GM23248 (cell line): Measurements from ENCODE around the gene CCDC134. TPM values are rescaled to one million over a fixed set of nuclear protein-coding genes. Genes with fewer than 3 reads are reported as not detected.

Experiments used
- DNase-seq: peaks from one replicate; pipeline ENCODE4 v3.0.0-alpha.2; 2015
- H2AFZ ChIP-seq: fragments of 200-600 bp; sonication (generic); 2 replicates; pipeline ENCODE4 v1.6.1; 2016; ENCODE audit warnings: antibody characterized with exemption
- H3F3A ChIP-seq: fragments of 200-600 bp; sonication (generic); 2 replicates; pipeline ENCODE4 v1.6.1; 2016; ENCODE audit warnings: mild to moderate bottlenecking, antibody characterized with exemption, mixed run types; ENCODE audit not compliant: insufficient read depth
- H3K27ac ChIP-seq: fragments of 200-600 bp; sonication (generic); 2 replicates; pipeline ENCODE4 v1.5.1; 2016; ENCODE audit warnings: mild to moderate bottlenecking
- H3K27me3 ChIP-seq: fragments of 200-600 bp; sonication (generic); replicated peaks from 2 replicates; pipeline ENCODE4 v1.6.1; 2016; ENCODE audit warnings: mild to moderate bottlenecking; ENCODE audit not compliant: insufficient read depth
- H3K36me3 ChIP-seq: fragments of 200-600 bp; sonication (generic); 2 replicates; pipeline ENCODE4 v1.6.1; 2016; ENCODE audit warnings: low read depth, mild to moderate bottlenecking
- H3K4me1 ChIP-seq: fragments of 200-600 bp; sonication (generic); 2 replicates; pipeline ENCODE4 v1.6.1; 2016; ENCODE audit warnings: mild to moderate bottlenecking; ENCODE audit not compliant: insufficient read depth
- H3K4me2 ChIP-seq: fragments of 200-600 bp; sonication (generic); one replicate; pipeline ENCODE4 v1.6.1; 2016; ENCODE audit warnings: mild to moderate bottlenecking; ENCODE audit not compliant: unreplicated experiment
- H3K4me3 ChIP-seq: fragments of 200-600 bp; sonication (generic); 2 replicates; pipeline ENCODE4 v1.5.1; 2016; ENCODE audit warnings: mild to moderate bottlenecking
- H3K79me2 ChIP-seq: fragments of 200-600 bp; sonication (generic); 2 replicates; pipeline ENCODE4 v1.6.1; 2016; ENCODE audit warnings: mild to moderate bottlenecking; ENCODE audit not compliant: insufficient read depth
- H3K9ac ChIP-seq: fragments of 200-600 bp; sonication (generic); 2 replicates; pipeline ENCODE4 v1.6.1; 2016; ENCODE audit warnings: mild to moderate bottlenecking
- H3K9me2 ChIP-seq: fragments of 200-600 bp; sonication (generic); 2 replicates; pipeline ENCODE4 v1.6.1; 2016; ENCODE audit warnings: mixed run types, mild to moderate bottlenecking, moderate library complexity; ENCODE audit not compliant: insufficient read depth
- H3K9me3 ChIP-seq: fragments of 200-600 bp; sonication (generic); one replicate; pipeline ENCODE4 v1.6.1; 2017; ENCODE audit warnings: low read depth
- H4K20me1 ChIP-seq: fragments of 200-600 bp; sonication (generic); 2 replicates; pipeline ENCODE4 v1.6.0; 2016; ENCODE audit not compliant: insufficient read depth
- EZH2 ChIP-seq: fragments of 200-600 bp; sonication (generic); IDR thresholded peaks from 2 replicates; pipeline ENCODE4 v1.6.1; 2018; ENCODE audit warnings: antibody characterized with exemption, mild to moderate bottlenecking; ENCODE audit not compliant: insufficient read depth, poor library complexity, severe bottlenecking
- EZH2phosphoT487 ChIP-seq: fragments of 200-600 bp; sonication (generic); IDR thresholded peaks from 2 replicates; pipeline ENCODE4 v1.6.1; 2018; ENCODE audit warnings: antibody characterized with exemption, moderate library complexity, mild to moderate bottlenecking, low read depth; ENCODE audit not compliant: insufficient read depth
- WGBS, 2 experiments: methylation state at CpG; one replicate each; pipeline ENCODE4 v1.1.6; 2015 to 2017; ENCODE audit warnings: low lambda C conversion rate in 2 of 2, low coverage in 1 of 2; ENCODE audit errors: missing lambda C conversion rate in 2 of 2; 5-methylcytosine and 5-hydroxymethylcytosine counted together
- in situ Hi-C: fragments of 300-500 bp; cut with MboI; formaldehyde crosslinking; loops from 2 replicates; pipeline ENCODE4 v1.15.0; 2020
- polyA plus RNA-seq: library from polyadenylated mRNA; unstranded; fragments of >200 nt; fragmentation: Nextera tagmentation; extraction: Ambion mirVana; gene quantifications from 2 replicates; pipeline ENCODE4 v1.2.1, GENCODE V29; 2016
- total RNA-seq: library from RNA; depleted of rRNA; stranded (reverse); fragments of >200 nt; shearing (Covaris generic); gene quantifications from 2 replicates; pipeline ENCODE4 v1.2.3, GENCODE V29; 2014

CCDC134 gene
- total and polyA plus RNA-seq, 2 experiments from 2014 or later: 3.9 to 4.4 TPM

- peak; percentile 52 for DNase-seq
- Histone ChIP-seq H3K4me3 (no peak overlapping the region), H3K4me2 (no peak overlapping the region), H3K27me3 (no peaks in the 10 kb centered on the region), H3K9me2 (no peaks in the 10 kb centered on the region), H3K9ac (no peak overlapping the region), H3K27ac (no peak overlapping the region), H3K79me2 (no peaks in the 10 kb centered on the region), H3K4me1 (no peaks in the 10 kb centered on the region), H3K36me3 (no peaks in the 10 kb centered on the region), H2AFZ (no peak overlapping the region), H3F3A (peaks cover 4% of the 10 kb centered on the region; the same call in 1 of the 2 replicates), H3K9me3 (no peaks in the 10 kb centered on the region), H4K20me1 (no peaks in the 10 kb centered on the region)
- WGBS, 2 experiments: 89 to 92% methylated on average over 5 of the region's 5 CpGs
- TF ChIP-seq EZH2 (no peak), EZH2phosphoT487 (no peak)
- in situ Hi-C loops: no loop called here
Measured at GRCh38 chr22:41770715-41771468, 29.6 kb upstream of the CCDC134 start.

GRCh38 chr22:41772198-41772597, 28.3 kb upstream of the CCDC134 start:
- in situ Hi-C loops: no loop called here

GRCh38 chr22:41772645-41773044, 27.8 kb upstream of the CCDC134 start:
- Histone ChIP-seq H3F3A (peaks cover 4% of the 10 kb centered on the region; the same call in 1 of the 2 replicates), H3K4me2 (no peak overlapping the region), H3K79me2 (no peaks in the 10 kb centered on the region), H3K27me3 (no peaks in the 10 kb centered on the region), H3K36me3 (no peaks in the 10 kb centered on the region), H3K9me2 (no peaks in the 10 kb centered on the region), H4K20me1 (no peaks in the 10 kb centered on the region), H2AFZ (no peak overlapping the region), H3K9ac (no peak overlapping the region), H3K9me3 (no peaks in the 10 kb centered on the region), H3K4me1 (no peaks in the 10 kb centered on the region), H3K27ac (no peak overlapping the region), H3K4me3 (no peak overlapping the region)
- no peak for TF ChIP-seq EZH2phosphoT487
- TF ChIP-seq EZH2: no peak
- in situ Hi-C loops: no loop called here
- DNase-seq: peak; percentile 35

More at GRCh38 chr22:41772198-41772597, 28.3 kb upstream of the CCDC134 start:
- Histone ChIP-seq H2AFZ (no peak overlapping the region), H3K27ac (no peak overlapping the region), H4K20me1 (no peaks in the 10 kb centered on the region), H3F3A (peaks cover 4% of the 10 kb centered on the region; the same call in 1 of the 2 replicates), H3K9me3 (no peaks in the 10 kb centered on the region), H3K4me1 (no peaks in the 10 kb centered on the region), H3K36me3 (no peaks in the 10 kb centered on the region), H3K27me3 (no peaks in the 10 kb centered on the region), H3K79me2 (no peaks in the 10 kb centered on the region), H3K9me2 (no peaks in the 10 kb centered on the region), H3K9ac (no peak overlapping the region), H3K4me3 (no peak overlapping the region), H3K4me2 (no peak overlapping the region)
- DNase-seq: no peak
- WGBS, 2 experiments: 92 to 96% methylated on average over 4 of the region's 4 CpGs
- TF ChIP-seq EZH2: no peak
- no peak for TF ChIP-seq EZH2phosphoT487

- H3K4me1 ChIP-seq: no peaks in the 10 kb centered on the region
- no peak overlapping the region for H3K4me3 ChIP-seq
- H2AFZ ChIP-seq: no peak overlapping the region
- in situ Hi-C loops: no loop called here
- no peaks in the 10 kb centered on the region for H4K20me1 ChIP-seq
- TF ChIP-seq EZH2phosphoT487 (no peak), EZH2 (no peak)
- H3K9me3 ChIP-seq: no peaks in the 10 kb centered on the region
- H3K27ac ChIP-seq: no peak overlapping the region
- H3K36me3 ChIP-seq: no peaks in the 10 kb centered on the region
- H3K9me2 ChIP-seq: no peaks in the 10 kb centered on the region
- no peak for DNase-seq
- H3K27me3 ChIP-seq: no peaks in the 10 kb centered on the region
- peaks cover 4% of the 10 kb centered on the region; the same call in 1 of the 2 replicates for H3F3A ChIP-seq
- no peak overlapping the region for H3K9ac ChIP-seq
- no peak overlapping the region for H3K4me2 ChIP-seq
- H3K79me2 ChIP-seq: no peaks in the 10 kb centered on the region
- WGBS, 2 experiments: 74 to 77% methylated on average over 5 of the region's 5 CpGs
Measured at GRCh38 chr22:41775338-41775737, 25.1 kb upstream of the CCDC134 start.
